Adrenal gland (tissue), 12 donors: ENCODE measurements around the gene PPIP5K1. TPM values are rescaled to one million over a fixed set of nuclear protein-coding genes. Genes with fewer than 3 reads are reported as not detected.
"Not testable (repeated sequence)": the region's sequence is repeated elsewhere in the genome, so short reads cannot be mapped to it uniquely, and the experiment has no call there.

Experiments used
- DNase-seq, 7 donors: peaks; one replicate each; pipeline ENCODE4 v3.0.0-alpha.2; 2019 to 2020
- H3K27ac ChIP-seq, 5 donors: fragments of 200-600 bp; sonication (generic) in 4 of 5; 1 replicate in 3 of 5; 2 replicates in 2 of 5; pipeline versions ENCODE4 v1.5.1 to v1.8.0; 2016 to 2020; ENCODE audit warnings: mild to moderate bottlenecking in 1 of 5
- H3K27me3 ChIP-seq: fragments of 200-600 bp; 2 replicates; pipeline ENCODE4 v1.8.0; 2021
- H3K36me3 ChIP-seq, 2 donors: fragments of 200-600 bp; replicated peaks in 1 of 2; 1 replicate in 1 of 2; 2 replicates in 1 of 2; pipeline versions ENCODE4 v1.5.1 to v1.8.0; 2018 to 2022
- H3K4me1 ChIP-seq, 2 donors: fragments of 200-600 bp; replicated peaks in 1 of 2; 1 replicate in 1 of 2; 2 replicates in 1 of 2; pipeline versions ENCODE4 v1.5.1 to v1.8.0; 2018 to 2021
- H3K4me3 ChIP-seq, 4 donors: fragments of 200-600 bp; sonication (generic) in 3 of 4; one replicate each; pipeline ENCODE4 v1.5.1; 2016 to 2018
- H3K9me3 ChIP-seq, 3 donors: fragments of 200-600 bp; sonication (generic) in 1 of 3; replicated peaks in 1 of 3; 1 replicate in 2 of 3; 2 replicates in 1 of 3; pipeline versions ENCODE4 v1.5.1 to v1.8.0; 2016 to 2021
- CTCF ChIP-seq, 6 experiments: fragments of 450-650 bp in 4 of 6; fragments of 200-600 bp in 2 of 6; sonication (generic) in 1 of 6; IDR thresholded peaks; 1 replicate in 5 of 6; 2 replicates in 1 of 6; pipeline versions ENCODE4 v1.5.1 to v1.8.0; 2016 to 2021; ENCODE audit warnings: antibody characterized with exemption in 6 of 6, mild to moderate bottlenecking in 2 of 6, moderate library complexity in 1 of 6
- POLR2A ChIP-seq, 2 donors: fragments of 450-650 bp; IDR thresholded peaks; one replicate each; pipeline ENCODE4 v1.6.1; 2017; ENCODE audit warnings: antibody characterized with exemption in 2 of 2, mild to moderate bottlenecking in 2 of 2, moderate library complexity in 1 of 2
- WGBS, 4 donors: extraction: QIAGEN DNeasy Blood & Tissue Kit in 2 of 4; methylation state at CpG; one replicate each; pipeline versions ENCODE4 v1.1.5 to v1.1.7; 2013 to 2017; 5-methylcytosine and 5-hydroxymethylcytosine counted together
- intact Hi-C, 2 donors: fragments of 100-400 bp; cut with DNase I; formaldehyde crosslinking; loops; one replicate each; pipeline versions ENCODE4 v1.14.1 to v1.15.0; 2022 to 2023
- polyA plus RNA-seq, 3 donors: library from polyadenylated mRNA; stranded (reverse); fragments of 200-250 nt in 2 of 3; fragments of 350-450 nt in 1 of 3; fragmentation: Illumina TruSeq in 1 of 3; extraction: RNeasy Lipid Tissue Mini Kit (QIAGEN cat#74804) in 1 of 3; gene quantifications; one replicate each; pipeline ENCODE4 v1.2.3, GENCODE V29; 2013 to 2014
- total RNA-seq, 9 donors: library from RNA; depleted of rRNA in 4 of 9; stranded (reverse); fragments of >200 nt in 4 of 9; fragments of 120-200 nt in 1 of 9; fragmentation: NEBNext Ultra II Directional in 1 of 9; extraction: Animal tissue kit (Norgen Biotek cat#: 25700) in 1 of 9; gene quantifications; one replicate each; pipeline versions ENCODE4 v1.1.0 to v1.2.4, GENCODE V29; 2013 to 2023
- donor health status: healthy with polysubstance abuse.
- donor health status: Bipolar disorder and iron deficiency.
- donor health status: DM: yes; HTN: yes; CAD: no.
- donor health status: DM: no; HTN: no; CAD: no.
- donor health status: DM: no; HTN: no; CAD: no.
- donor health status: DM: yes; HTN: yes; CAD: no.

PPIP5K1 gene
- total and polyA plus RNA-seq, 12 donors = 15.4 to 63.8 (median 29.0) TPM

GRCh38 chr15:43544266-43544665, 45.7 kb downstream of the PPIP5K1 start:
- H3K27me3 ChIP-seq = no peaks in the 10 kb centered on the region
- no peak for DNase-seq
- no peaks in the 10 kb centered on the region for H3K4me1 ChIP-seq
- H3K4me3 ChIP-seq = no peak overlapping the region
- H3K27ac ChIP-seq = no peak overlapping the region
- intact Hi-C loops = no loop called here
- no peak for TF ChIP-seq CTCF (IDR thresholded peaks at IDR 0.05)
- TF ChIP-seq POLR2A (IDR thresholded peaks at IDR 0.05) = no peak
- peaks cover 0 to 2% of the 10 kb centered on the region in 2 donors for H3K36me3 ChIP-seq
- no peaks in the 10 kb centered on the region for H3K9me3 ChIP-seq

GRCh38 chr15:43541785-43542184, 48.2 kb downstream of the PPIP5K1 start:
- Histone ChIP-seq H3K27me3 (no peaks in the 10 kb centered on the region), H3K4me1 (no peaks in the 10 kb centered on the region), H3K9me3 (no peaks in the 10 kb centered on the region), H3K4me3 (no peak overlapping the region), H3K27ac (no peak overlapping the region), H3K36me3 (no peaks in the 10 kb centered on the region)
- TF ChIP-seq POLR2A (IDR thresholded peaks at IDR 0.05) (no peak), CTCF (IDR thresholded peaks at IDR 0.05) (no peak)
- no peak for DNase-seq
- intact Hi-C loops = no loop called here

GRCh38 chr15:43538091-43538490, 51.9 kb downstream of the PPIP5K1 start:
- WGBS, 4 donors = 73 to 87% (median 79%) methylated on average over 2 of the region's 2 CpGs
- no peak for DNase-seq
- intact Hi-C loops = no loop called here

GRCh38 chr15:43534897-43535296, 55.1 kb downstream of the PPIP5K1 start:
- 80 to 100% (median 89%) methylated on average over 1 to 3 of the region's 3 CpGs for WGBS, 4 donors
- Histone ChIP-seq H3K36me3 (peaks cover 0 to 19% of the 10 kb centered on the region in 2 donors), H3K27ac (no peak overlapping the region), H3K4me3 (no peak overlapping the region), H3K27me3 (no peaks in the 10 kb centered on the region), H3K4me1 (no peaks in the 10 kb centered on the region), H3K9me3 (no peaks in the 10 kb centered on the region)
- intact Hi-C loops = no loop called here
- peak in 1 of 7 donors; percentile 39 for DNase-seq
- TF ChIP-seq CTCF (IDR thresholded peaks at IDR 0.05) (no peak), POLR2A (IDR thresholded peaks at IDR 0.05) (no peak)

More at GRCh38 chr15:43538091-43538490, 51.9 kb downstream of the PPIP5K1 start:
- Histone ChIP-seq H3K36me3 (peaks cover 0 to 19% of the 10 kb centered on the region in 2 donors), H3K4me1 (no peaks in the 10 kb centered on the region), H3K9me3 (no peaks in the 10 kb centered on the region), H3K27me3 (no peaks in the 10 kb centered on the region), H3K27ac (no peak overlapping the region), H3K4me3 (no peak overlapping the region)
- TF ChIP-seq CTCF (IDR thresholded peaks at IDR 0.05) = no peak
- TF ChIP-seq POLR2A (IDR thresholded peaks at IDR 0.05) = no peak

GRCh38 chr15:43532826-43533225, 57.2 kb downstream of the PPIP5K1 start:
- intact Hi-C loops, H3K4me3 ChIP-seq, H3K9me3 ChIP-seq, H3K27me3 ChIP-seq, H3K27ac ChIP-seq, H3K4me1 ChIP-seq: not testable (repeated sequence)
- WGBS, 4 donors = 84 to 92% (median 89%) methylated on average over 5 of the region's 5 CpGs
- H3K36me3 ChIP-seq = peaks cover 0 to 19% of the 10 kb centered on the region in 2 donors
- DNase-seq = peak in 1 of 7 donors; percentile 25
